ENCODE measurements around the gene ISCA1.

Gene ISCA1

DNA sequence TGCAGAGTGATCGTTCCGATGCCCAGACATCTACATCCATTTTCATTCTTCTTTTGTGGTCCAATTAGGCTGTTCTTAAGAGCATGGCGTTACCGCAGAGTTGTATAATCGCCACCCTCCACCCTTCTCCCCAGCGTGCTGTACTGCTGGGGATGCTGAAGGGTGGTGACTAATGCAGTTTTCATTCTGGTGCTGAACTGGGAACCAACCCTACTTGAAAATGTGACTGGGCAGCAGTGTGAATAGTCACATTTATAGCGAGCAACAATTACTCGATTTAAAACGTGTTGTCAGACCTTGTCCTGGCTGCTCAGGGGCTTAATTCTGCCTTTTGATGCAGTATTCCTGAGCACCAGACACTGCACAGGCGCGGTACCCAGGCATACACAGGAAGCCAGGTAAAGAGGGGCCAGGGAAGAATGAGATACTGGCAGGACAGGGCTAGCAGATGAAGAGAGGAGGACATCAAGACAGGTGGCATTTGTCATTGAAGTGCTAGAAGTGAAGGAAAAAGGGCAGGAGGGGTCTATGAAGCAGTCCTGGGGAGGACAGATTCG lies 719 bp upstream of the ISCA1 start:
- peak; percentile 7 for DNase-seq

DNA sequence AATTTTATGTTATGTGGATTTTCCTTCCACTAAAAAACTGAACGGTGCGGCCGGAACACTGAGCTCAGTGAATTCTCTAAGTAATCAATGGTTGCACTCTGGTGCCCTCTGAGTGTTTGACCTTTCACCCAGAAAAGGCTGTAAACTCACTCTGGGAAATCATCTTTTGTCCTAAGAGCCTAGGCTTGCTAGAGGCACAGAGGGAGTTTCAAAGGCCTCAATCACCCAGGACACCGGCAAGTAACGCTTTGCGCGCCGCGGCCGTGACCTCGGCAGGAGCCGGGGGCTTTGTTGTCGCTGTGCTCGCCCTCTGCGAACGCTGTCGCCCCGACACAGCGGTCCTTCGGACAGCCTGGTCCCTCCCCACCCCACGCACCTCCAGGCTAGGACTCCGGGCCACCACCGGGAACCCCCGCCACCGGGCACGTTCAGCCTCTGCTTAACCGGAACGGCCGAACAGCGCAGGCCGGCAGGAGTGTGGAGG lies 703 bp downstream of the ISCA1 start:
- no peak for DNase-seq

DNA sequence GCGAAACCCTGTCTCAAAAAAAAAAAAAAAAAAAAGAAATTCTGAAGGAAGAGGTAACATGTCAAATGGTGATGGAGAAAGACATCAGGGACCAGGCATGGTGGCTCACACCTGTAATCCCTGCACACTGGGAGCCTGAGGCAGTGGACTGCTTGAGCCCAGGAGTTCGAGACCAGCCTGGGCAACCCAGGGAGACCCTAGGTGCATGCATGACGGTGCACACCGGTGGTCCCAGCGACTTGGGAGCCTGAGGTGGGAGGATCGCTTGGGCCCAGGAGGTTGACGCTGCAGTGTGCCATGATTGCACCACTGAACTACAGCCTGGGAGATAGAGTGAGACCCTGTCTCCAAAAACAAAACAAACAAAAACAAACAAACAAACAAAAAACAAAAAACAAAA lies 1.8 kb downstream of the ISCA1 start:
- no peak for DNase-seq

DNA sequence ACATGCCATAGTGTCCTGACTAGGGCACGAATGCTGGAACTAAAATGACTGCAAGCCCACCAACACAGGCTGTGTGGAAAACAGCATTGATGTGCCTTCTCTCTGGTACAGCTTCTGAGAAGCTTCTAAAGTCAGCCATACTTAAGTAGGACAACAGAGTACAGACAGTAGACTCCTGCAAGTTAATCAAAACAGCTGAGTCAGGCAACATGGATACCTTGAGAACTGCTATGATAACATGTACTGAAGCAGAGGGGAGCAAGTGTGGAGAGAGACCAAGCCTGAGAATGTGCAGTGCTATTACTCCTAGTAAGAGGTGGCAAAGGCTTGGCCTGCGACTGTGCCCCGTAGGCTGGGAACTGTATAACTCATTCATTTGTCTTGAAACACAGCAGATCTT lies 2.5 kb downstream of the ISCA1 start:
- DNase-seq, result no peak

DNA sequence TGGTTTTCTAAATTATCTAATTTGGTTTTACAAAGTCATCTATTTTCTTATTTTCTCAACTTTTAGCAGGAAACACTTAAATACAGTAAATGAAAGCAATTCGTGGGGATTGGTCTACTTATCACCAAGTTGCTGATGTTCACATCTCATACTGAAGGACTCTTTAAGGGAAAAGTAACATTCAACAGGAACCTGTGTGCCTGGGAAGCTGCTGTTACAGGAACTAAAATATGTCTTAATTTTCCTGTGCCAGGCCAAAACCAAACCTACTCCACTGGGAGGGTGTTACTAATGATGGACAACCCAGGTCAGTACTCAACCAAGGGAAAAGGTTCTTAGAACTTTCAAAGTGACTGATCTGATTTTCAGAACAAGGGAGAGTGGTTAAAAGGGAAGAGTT lies 5.3 kb downstream of the ISCA1 start:
- DNase-seq, result no peak

DNA sequence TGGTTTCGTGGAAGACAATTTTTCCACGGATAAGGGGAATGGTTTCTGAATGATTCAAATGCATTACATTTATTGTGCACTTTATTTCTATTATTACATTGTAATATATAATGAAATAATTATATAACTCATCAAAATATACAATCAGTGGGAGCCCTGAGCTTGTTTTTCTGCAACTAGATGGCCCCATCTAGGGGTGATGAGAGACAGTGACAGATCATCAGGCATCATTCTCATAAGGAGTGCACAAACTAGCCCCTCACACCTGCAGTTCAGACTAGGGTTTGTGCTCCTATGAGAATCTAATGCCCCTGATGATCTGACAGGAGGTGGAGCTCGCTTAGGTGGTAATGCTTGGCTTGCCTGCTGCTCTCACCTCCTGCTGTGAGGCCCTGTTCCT lies 6.4 kb downstream of the ISCA1 start:
- DNase-seq, result no peak

DNA sequence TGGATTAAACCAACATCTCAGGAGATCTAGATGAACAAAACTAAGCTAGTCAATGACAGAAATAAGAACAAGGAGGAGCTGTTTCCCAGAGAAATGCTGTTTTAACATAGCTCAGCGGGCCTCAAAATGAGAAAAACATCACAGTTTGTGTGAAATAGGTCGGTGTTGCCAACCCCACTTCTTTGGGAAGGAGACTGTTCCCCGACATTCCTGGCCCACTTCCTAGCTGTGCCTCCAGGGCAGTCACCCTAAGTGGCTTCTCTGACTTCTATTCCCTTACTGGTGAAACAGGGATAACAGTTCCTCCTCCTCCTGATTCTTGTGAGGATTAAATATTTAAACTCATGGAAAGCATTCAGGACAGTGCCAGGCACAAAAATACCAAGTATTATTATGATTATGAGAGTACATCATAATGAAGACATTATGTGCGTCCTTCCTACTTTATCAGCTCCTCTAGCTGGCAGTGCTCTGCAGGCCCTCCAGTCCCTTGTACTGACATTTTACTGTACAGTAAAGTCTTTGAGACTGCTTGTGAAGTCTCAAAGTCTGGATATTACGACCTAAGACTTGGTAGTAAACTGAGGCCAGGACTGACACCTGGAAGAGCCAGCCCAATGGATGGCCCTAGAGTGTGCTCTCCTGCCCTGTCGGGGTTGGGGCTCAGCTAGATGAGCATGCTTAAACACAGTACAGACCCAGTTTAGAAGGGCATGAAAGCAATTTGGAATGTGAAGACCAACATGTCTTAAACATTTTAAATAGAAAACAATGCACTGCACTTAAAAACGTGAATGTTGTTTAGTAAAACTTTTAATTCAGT lies 7.3 kb downstream of the ISCA1 start:
- DNase-seq, result no peak

DNA sequence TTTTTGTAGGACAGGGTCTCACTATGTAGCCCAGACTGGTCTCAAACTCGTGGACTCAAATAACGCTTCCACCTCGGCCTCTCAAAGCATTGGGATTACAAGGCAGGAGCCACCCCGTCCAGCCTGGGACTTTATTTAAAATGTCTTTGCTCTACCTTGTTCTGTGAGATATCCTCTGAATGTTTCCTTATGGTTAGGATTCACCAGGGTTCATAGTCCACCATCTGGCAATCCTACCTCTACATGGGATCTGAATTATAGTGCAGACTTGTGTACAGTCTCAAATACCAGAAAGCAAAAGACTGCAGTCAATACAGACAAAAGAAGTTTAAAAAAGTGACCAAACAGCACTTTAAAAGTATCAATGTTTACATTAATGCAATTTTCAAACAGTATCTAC lies 10.1 kb downstream of the ISCA1 start:
- DNase-seq, result no peak

DNA sequence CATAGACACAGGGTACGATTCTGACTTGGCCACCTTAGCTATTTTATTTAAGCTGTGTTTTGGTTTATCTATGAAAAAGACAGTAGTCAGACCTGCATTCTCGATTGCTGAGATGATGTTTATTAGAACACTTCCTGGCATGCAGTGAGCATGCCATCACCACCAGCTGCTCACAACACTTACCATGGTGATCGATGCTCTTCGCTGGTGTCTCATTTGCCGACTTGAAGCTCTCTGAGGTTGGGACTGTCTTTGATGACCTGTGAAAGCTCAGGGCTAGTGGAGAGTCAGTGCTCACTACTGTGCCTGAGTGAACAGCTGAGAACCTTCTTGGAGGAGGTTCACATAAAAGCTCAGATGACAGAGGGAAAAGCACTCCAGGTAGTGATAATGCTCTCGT lies 18.5 kb downstream of the ISCA1 start:
- no peak for DNase-seq

DNA sequence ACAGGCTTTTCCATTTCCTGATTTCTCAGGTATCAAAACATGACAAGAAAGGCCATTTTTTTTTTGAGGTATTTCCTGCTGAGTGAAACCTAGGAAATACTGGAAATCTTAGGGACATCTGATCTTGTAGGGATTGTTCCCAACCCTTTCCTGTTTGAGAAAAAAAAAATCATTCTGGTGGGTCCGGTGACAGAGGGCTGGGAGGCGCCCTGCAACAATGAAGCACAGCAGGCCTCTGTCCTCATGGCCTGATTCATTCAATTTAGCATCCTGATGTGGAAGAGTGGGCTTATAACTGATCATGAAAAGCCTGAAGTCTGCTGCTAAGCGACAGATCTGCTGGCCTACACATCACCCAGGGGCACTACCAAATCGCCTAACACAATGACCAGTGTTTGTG lies 19.8 kb downstream of the ISCA1 start:
- no peak for DNase-seq

DNA sequence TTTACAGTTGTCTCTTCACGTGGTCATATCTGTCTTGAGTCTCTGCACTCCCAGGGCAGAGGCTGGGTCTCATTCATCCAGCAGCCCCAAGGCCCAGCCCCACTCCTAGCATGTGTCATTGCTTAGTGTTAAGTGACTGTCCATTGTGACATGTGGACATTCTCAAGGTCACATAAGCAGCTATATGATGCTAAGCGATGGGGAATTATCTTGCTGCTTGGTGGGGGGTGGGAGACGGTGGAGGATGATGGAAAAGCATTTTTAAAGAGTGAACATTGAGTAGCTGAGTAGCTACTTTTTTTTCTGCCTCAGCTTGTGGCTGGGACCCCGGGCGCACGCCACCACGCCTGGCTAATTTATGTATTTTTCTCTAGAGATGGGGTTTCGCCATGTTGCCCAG lies 22.8 kb downstream of the ISCA1 start, which contains the start of gene C9orf153:
Gene C9orf153 (minus strand): TSS at position 101 of the 400 bp plus-strand sequence. CDS start 30,054 bp downstream, outside the sequence.
- DNase-seq, result no peak

DNA sequence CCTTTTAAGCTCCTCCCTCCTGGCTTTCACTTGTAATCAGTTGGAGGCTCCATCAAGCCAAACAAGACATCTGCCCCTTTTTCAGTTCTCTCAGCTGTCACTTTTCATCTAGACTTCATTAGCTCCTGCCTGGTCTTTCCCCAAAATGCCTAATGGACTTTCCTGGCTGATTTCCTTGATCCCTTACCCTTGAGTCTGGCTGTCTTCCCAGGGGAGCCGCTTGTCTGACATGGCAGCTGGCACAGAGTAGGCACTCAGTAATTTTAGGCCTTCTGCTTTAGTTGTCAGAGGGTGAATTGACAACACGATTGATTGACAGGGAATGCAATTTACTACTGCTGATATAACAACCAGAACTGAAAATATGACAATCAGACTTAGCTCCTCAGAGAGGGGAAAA lies 24.9 kb downstream of the ISCA1 start:
- DNase-seq, result no peak

DNA sequence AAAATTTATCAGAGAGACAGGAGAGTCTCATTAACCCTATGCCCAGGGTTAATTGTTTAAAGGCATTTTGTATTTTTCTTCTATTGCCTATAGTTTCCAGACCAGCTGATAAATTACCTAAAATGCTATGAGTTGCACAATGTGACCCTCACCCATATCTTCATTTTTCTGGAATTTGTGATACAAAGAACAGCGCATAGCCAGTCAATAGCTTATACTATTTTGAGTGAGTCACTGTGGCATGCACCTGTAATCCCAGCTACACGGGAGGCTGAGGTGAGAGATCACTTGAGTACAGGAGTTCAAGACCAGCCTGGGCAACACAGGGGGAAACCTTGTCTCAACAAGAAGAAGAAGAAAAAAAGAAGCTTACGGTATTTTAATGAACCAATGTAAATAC lies 25.7 kb downstream of the ISCA1 start:
- no peak for DNase-seq

DNA sequence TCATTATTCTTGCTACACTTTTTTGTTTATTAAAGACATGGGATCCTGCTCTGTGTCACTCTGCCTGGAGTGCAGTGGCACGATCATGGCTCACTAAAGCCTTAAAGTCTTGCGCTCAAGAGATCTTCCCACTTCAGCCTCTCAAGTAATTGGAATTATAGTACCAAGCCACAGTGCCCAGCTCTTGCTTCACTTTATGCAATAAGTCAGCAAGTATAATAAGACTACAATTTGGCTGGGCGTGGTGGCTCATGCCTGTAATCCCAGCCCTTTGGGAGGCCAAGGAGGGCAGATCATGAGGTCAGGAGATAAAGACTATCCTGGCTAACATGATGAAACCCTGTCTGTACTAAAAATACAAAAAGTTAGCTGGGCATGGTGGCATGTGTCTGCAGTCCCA lies 28.8 kb downstream of the ISCA1 start:
- DNase-seq, result no peak

DNA sequence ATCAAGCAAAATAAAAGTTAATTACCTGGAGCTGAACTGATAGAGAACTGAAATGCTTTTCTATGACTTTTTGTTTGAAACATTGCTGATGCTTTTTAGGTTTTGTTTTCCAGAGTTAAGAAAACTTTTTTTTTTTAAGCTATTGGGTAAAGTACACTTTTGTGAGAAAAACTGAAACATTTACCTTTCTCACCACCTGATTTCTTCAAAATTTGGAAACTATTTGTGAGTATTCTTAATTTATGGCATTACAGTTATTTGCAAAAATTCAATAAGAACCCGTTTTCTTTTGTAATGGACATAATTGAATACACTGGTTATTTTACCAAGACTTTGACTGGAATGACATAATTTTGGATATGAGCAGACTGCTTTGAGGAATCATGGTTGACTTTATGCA lies 29.5 kb downstream of the ISCA1 start:
- DNase-seq, result no peak

DNA sequence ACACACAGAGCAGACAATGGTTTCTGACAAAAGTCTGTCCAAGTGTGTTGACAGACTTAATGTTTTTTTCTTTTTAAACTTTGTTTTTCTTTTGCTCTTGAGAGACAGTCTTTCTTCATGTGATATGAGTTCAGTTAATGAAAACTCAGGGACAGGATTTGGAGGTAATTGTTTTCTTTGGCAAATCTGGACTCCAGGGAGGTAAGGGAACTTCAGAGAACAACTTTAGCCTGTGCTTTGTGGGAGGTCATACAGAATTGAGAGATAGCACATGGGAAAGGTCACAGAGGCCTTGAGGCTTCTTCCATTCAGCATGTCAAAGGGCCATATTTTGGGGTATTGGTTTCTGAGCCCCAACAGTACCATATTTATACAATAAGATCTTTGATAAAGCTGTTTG lies 32.2 kb downstream of the ISCA1 start:
- DNase-seq, result no peak

DNA sequence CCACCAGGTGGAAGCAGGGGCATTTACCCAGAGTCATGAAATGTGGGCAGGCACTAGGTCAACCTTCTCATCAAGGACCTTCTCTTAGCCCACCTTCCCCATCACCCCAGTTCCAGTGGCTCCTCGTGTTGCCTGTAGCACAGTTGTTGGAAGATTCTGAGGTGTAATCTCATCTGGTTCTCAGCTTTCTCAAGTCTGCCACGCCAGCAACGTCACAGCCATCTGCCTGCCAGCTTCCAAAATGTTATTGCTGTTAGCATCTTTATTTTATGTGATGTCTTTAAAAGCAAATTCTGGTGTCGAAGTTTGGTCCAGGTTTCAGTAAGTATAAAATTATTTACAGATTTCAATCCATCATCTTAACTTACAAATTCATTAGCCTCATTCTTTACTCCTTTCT lies 33.6 kb downstream of the ISCA1 start:
- DNase-seq, result no peak

DNA sequence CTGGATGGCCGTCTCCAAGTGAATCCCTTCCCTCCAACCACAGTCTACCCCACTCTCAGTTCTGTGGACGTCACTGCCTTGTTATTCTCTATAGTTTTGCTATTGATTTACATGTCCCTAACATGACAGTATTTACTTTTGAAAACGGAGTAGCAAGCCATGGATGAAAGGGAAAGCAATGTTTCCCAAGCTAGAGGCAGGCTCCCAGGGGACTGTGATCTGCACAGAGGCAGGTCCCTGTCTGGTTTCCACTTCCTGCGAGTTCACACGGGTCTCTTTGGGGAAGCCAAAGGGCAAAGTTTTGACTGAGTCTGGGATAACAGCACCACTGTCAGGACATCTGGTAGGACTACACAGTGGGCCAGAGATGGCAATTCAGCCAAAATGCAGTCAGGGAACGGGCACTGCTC lies 35.6 kb downstream of the ISCA1 start:
- no peak for DNase-seq

DNA sequence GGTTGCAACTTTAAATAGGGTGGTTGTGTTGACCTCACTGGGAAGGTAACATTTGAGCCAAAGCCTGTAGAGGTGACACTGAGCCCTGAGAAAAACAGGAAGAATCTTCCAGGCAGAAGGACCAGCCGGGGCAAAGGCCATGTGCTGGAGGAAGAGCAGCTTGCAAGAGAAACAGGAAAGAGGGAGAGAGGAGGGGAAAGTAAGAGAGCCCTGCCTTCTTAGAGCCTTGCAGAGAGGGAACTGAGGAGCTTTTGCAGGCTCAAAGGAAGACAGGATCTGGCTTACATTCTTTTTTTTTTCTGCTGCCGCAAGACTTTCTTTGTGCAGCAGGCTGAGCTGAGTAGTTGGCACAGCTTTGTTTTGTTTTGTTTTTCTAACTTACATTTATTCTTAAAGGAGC lies 40.3 kb downstream of the ISCA1 start:
- DNase-seq, result no peak

DNA sequence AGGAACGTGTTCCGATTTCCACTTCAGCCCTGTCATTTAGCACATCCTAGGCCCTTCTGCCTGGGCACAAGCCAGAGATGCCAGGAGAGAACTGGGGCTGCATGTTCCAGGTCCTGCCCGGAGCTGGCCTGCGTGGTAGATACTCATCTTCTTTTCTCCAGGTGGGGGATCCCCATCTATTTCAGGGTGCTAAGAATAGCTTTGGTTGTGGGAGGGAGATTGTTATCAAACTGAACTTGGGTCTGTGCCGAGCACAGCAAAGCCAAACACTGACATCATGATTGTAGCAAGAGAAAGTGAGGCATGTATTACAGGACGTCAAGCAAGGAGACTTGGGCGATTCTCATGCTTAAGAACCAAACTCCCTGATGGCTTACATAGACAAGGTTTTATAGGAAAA lies 41.1 kb downstream of the ISCA1 start:
- DNase-seq, result no peak

DNA sequence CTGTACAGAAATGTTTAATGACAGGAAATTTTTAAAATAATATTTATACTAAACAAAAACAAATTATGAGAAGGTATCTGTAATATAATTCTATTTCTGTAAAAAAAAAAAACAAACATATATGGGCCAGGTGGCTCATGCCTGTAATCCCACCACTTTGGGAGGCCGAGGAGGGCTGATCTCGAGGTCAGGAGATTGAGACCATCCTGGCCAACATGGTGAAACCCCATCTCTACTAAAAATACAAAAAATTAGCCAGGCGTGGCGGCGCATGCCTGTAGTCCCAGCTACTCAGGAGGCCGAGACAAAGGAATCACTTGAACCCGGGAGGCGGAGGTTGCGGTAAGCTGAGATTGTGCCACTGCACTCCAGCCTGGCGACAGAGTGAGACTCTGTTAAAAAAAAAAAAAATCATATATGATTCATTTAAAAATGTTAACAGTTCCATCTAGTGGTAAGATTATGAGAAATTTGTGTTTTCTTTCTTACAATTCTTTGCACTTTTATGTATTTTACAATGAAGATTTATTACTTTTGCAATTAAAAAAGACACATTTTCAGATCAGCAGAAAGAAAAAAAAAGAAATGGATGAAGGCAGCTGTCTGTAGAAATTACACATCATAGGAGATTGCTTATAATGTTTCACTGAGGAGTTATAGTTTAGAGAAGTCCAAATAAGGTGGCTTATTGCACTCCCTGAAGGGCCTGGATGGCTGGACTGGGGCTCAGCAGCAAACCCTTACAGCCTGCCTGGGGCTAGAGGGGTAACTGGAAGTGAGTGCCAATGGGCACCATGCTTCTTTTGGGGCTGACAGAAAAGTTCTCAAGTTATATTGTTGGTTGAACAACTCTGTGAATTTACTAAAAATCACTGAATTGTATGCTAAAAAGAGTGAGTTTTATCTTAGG lies 43.2 kb downstream of the ISCA1 start:
- DNase-seq, result no peak

DNA sequence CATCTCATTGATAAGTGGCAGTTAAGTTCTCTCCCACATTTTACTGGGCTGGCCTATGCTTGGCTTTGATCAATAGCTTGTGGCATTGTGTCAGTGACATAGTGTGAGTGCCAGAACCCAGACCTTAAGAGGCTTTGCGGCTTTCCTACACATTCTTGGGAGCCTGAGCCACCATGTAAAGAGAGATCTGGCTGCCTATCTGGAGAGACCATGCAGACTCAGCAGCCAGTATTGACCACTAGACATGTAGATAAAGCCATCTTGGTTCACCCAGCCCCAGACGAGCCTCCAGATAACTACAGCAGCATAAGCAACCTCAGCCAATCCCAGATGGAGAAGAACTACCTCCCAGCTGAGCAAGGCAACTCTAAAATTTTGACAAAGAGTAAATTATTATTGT lies 51.5 kb downstream of the ISCA1 start:
- DNase-seq, result no peak

DNA sequence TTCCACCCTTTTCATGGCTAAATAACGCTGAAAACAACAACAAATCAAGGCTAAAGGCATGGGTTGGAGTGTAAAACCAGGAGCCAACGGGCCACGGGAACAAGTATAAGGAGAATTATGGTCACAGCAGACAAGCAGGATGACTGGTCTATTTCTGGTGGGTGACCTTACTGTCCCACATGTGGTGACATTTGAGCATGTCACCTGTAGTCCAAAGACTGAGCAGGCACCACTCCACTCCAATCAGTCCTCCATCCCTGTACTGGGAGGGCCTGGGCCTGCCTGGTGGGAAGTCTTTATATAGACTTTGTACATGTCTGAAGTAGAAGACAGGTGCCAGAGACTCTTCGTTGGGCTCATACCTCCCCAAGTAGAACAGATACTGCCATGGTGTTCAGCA lies 59.7 kb downstream of the ISCA1 start:
- no peak for DNase-seq

DNA sequence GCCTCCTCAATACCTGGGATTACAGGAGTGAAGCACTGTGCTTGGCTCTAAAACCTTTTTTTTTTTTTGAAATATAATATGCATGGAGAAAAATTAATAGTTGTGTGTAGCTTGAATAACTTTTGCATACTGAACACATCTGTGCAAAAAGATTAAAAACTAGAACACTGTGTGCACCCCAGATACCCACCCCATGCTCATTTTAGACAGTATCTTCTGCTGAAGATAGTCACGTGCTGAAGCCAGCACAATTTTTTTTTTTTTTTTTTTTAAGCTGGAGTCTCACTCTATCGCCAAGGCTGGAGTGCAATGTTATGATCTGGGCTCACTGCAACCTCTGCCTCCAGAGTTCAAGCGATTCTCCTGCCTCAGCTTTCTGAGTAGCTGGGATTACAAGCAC lies 62.7 kb downstream of the ISCA1 start:
- DNase-seq, result no peak
